Right lobe of liver (tissue), 6 donors: Measurements from ENCODE around the gene ETFA. TPM values are rescaled to one million over a fixed set of nuclear protein-coding genes. Genes with fewer than 3 reads are reported as not detected.
A peak's percentile ranks its signal among the peaks of the same experiment; 100 is the strongest.

Experiments
- ATAC-seq, 4 donors: fragments of 200-7000 bp; cut with Tn5 transposase; one replicate each; pipeline ENCODE4 v1.9.1; 2020; ENCODE audit warnings: mild to moderate bottlenecking in 4 of 4, moderate library complexity in 4 of 4
- DNase-seq, 3 donors: peaks; one replicate each; pipeline ENCODE4 v3.0.0-alpha.2; 2020
- H3K27ac ChIP-seq, 3 donors: fragments of 200-600 bp; one replicate each; pipeline ENCODE4 v1.8.0; 2022
- H3K27me3 ChIP-seq, 2 donors: fragments of 200-600 bp; one replicate each; pipeline ENCODE4 v1.8.0; 2022
- H3K36me3 ChIP-seq, 4 donors: fragments of 200-600 bp; sonication (generic) in 1 of 4; one replicate each; pipeline versions ENCODE4 v1.5.1 to v1.8.0; 2017 to 2022; ENCODE audit warnings: control low read depth in 1 of 4
- H3K4me1 ChIP-seq, 4 donors: fragments of 200-600 bp; sonication (generic) in 1 of 4; one replicate each; pipeline versions ENCODE4 v1.5.1 to v1.8.0; 2017 to 2022; ENCODE audit warnings: control low read depth in 1 of 4
- H3K4me3 ChIP-seq, 3 donors: fragments of 200-600 bp; one replicate each; pipeline ENCODE4 v1.8.0; 2022
- H3K9me3 ChIP-seq, 4 donors: fragments of 200-600 bp; sonication (generic) in 1 of 4; one replicate each; pipeline versions ENCODE4 v1.5.1 to v1.8.0; 2017 to 2022; ENCODE audit warnings: control low read depth in 1 of 4
- POLR2A ChIP-seq: fragments of 450-650 bp; IDR thresholded peaks from one replicate; pipeline ENCODE4 v1.6.1; 2017; ENCODE audit warnings: antibody characterized with exemption, mild to moderate bottlenecking
- WGBS: methylation state at CpG from one replicate; pipeline ENCODE4 v1.1.6; 2018; ENCODE audit warnings: low coverage, low lambda C conversion rate; ENCODE audit not compliant: insufficient coverage; ENCODE audit errors: missing lambda C conversion rate; 5-methylcytosine and 5-hydroxymethylcytosine counted together
- intact Hi-C, 2 donors: fragments of 100-400 bp; cut with DNase I; formaldehyde crosslinking; loops; one replicate each; pipeline versions ENCODE4 v1.11.2 to v1.14.1; 2022
- total RNA-seq, 6 experiments: library from RNA; depleted of rRNA in 2 of 6; stranded (reverse); fragments of >200 nt in 2 of 6; fragmentation: NEBNext Ultra II Directional in 3 of 6; extraction: Animal tissue kit (Norgen Biotek cat#: 25700) in 3 of 6; gene quantifications; one replicate each; pipeline versions ENCODE4 v1.1.0 to v1.2.4, GENCODE V29; 2016 to 2023
- TF ChIP-seq, protein P1 (sequence below), 4 donors: fragments of 200-600 bp in 3 of 4; fragments of 450-650 bp in 1 of 4; IDR thresholded peaks; one replicate each; pipeline versions ENCODE4 v1.5.1 to v1.8.0; 2016 to 2022; ENCODE audit warnings: antibody characterized with exemption in 4 of 4, mild to moderate bottlenecking in 2 of 4
- donor health status: DM: no; HTN: yes; CAD: no.
- donor health status: DM: no; HTN: no; CAD: no.
- donor health status: DM: no; HTN: no; CAD: no.
- donor health status: DM: no; HTN: yes; CAD: no.
- donor health status: DM: no; HTN: yes; CAD: no.

ETFA gene
- total RNA-seq, 6 experiments from 2014 or later = 208 to 302 (median 274) TPM

- no peak for DNase-seq
- Histone ChIP-seq H3K36me3 (no peaks in the 10 kb centered on the region), H3K27me3 (no peaks in the 10 kb centered on the region), H3K27ac (no peak overlapping the region), H3K9me3 (no peaks in the 10 kb centered on the region), H3K4me3 (no peak overlapping the region), H3K4me1 (peaks cover 0 to 7% (median 2%) of the 10 kb centered on the region in 4 donors)
- TF ChIP-seq POLR2A = no peak
- TF ChIP-seq, protein P1, sequence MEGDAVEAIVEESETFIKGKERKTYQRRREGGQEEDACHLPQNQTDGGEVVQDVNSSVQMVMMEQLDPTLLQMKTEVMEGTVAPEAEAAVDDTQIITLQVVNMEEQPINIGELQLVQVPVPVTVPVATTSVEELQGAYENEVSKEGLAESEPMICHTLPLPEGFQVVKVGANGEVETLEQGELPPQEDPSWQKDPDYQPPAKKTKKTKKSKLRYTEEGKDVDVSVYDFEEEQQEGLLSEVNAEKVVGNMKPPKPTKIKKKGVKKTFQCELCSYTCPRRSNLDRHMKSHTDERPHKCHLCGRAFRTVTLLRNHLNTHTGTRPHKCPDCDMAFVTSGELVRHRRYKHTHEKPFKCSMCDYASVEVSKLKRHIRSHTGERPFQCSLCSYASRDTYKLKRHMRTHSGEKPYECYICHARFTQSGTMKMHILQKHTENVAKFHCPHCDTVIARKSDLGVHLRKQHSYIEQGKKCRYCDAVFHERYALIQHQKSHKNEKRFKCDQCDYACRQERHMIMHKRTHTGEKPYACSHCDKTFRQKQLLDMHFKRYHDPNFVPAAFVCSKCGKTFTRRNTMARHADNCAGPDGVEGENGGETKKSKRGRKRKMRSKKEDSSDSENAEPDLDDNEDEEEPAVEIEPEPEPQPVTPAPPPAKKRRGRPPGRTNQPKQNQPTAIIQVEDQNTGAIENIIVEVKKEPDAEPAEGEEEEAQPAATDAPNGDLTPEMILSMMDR (IDR thresholded peaks at IDR 0.05) = no peak
- ATAC-seq = no peak
- intact Hi-C loops = no loop called here
- WGBS = 29% methylated on average over 2 of the region's 4 CpGs
Observed at GRCh38 chr15:76187163-76187562, 124.1 kb downstream of the ETFA start.

GRCh38 chr15:76185716-76186115, 125.6 kb downstream of the ETFA start:
- no peak for DNase-seq
- TF ChIP-seq POLR2A = no peak
- TF ChIP-seq, protein P1 (IDR thresholded peaks at IDR 0.05) = peak; percentile 29 to 46 (median 40)
- peak; percentile 52 to 74 (median 72) for ATAC-seq

GRCh38 chr15:76184650-76185035, 126.6 kb downstream of the ETFA start:
- Histone ChIP-seq H3K4me1 (no peaks in the 10 kb centered on the region), H3K4me3 (no peak overlapping the region), H3K27me3 (no peaks in the 10 kb centered on the region), H3K27ac (no peak overlapping the region), H3K36me3 (no peaks in the 10 kb centered on the region), H3K9me3 (no peaks in the 10 kb centered on the region)
- 43% methylated on average over 1 of the region's 13 CpGs for WGBS
- intact Hi-C loops = no loop called here
- ATAC-seq = no peak
- TF ChIP-seq POLR2A = no peak
- TF ChIP-seq, protein P1 (IDR thresholded peaks at IDR 0.05) = no peak
- DNase-seq = no peak

More at GRCh38 chr15:76185716-76186115, 125.6 kb downstream of the ETFA start:
- Histone ChIP-seq H3K27ac (no peak overlapping the region), H3K4me3 (no peak overlapping the region), H3K4me1 (peaks cover 0 to 3% (median 0%) of the 10 kb centered on the region in 4 donors), H3K9me3 (no peaks in the 10 kb centered on the region), H3K27me3 (no peaks in the 10 kb centered on the region), H3K36me3 (no peaks in the 10 kb centered on the region)
- 17% methylated on average over 2 of the region's 3 CpGs for WGBS
- intact Hi-C loops = no loop called here

DNA sequence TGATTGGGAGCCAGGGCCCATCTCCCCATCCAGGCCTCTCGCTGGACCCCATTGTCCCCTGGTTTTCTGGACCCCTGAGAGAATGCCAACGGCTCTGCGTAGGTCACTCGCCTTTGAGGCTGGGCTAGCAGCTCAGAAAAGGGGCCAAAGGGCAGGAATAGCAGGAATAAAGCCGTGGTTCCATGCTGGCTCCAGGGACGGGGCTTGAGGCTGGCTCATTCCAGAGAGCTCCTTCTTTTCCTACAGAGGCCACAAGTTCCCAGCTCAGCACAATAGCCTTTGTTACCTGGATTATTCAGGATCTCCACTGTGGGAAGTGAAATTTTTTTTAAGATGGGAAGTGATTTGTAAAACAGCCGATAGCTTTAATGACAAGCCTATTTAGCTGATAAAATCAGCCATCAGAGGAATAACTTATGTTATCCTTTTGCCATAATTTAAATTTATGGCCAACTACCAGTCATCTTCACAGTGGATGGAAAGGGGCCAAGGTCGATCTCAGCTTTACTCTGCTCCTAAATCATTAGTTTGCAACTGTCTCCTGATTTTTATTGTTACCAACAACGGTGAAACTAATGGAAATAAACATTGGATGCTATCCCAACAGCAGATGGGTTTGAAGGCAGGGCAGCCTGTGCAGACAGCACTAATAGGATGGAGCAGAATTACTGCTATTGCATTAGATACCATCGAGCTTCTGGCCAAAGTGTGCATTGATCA, 127.2 kb downstream of the ETFA start:
- WGBS = 53% methylated on average over 9 of the region's 10 CpGs
- no peaks in the 10 kb centered on the region for H3K27me3 ChIP-seq
- H3K9me3 ChIP-seq = no peaks in the 10 kb centered on the region
- ATAC-seq = no peak
- H3K4me1 ChIP-seq = no peaks in the 10 kb centered on the region
- no peaks in the 10 kb centered on the region for H3K36me3 ChIP-seq
- intact Hi-C loops = no loop called here
- H3K4me3 ChIP-seq = no peak overlapping the region
- no peak overlapping the region for H3K27ac ChIP-seq
- DNase-seq = no peak
- TF ChIP-seq, protein P1 (IDR thresholded peaks at IDR 0.05) = no peak
- no peak for TF ChIP-seq POLR2A
